HEK293 (cell line): ENCODE results near the gene NGB.

Experiments
- AEBP2 ChIP-seq: fragments of 450-650 bp; formaldehyde crosslinking; IDR thresholded peaks from 2 replicates; pipeline ENCODE4 v1.5.1; 2016; ENCODE audit warnings: missing biosample characterization, missing genetic modification characterization, borderline replicate concordance
- CTCF ChIP-seq: fragments of 450-650 bp; formaldehyde crosslinking; IDR thresholded peaks from 2 replicates; pipeline ENCODE4 v1.5.1; 2016; ENCODE audit warnings: missing biosample characterization, missing genetic modification characterization
- GFI1B ChIP-seq: fragments of 450-650 bp; formaldehyde crosslinking; IDR thresholded peaks from 2 replicates; pipeline ENCODE4 v1.5.1; 2016; ENCODE audit warnings: missing biosample characterization, missing genetic modification characterization
- HIC1 ChIP-seq: fragments of 450-650 bp; formaldehyde crosslinking; IDR thresholded peaks from 2 replicates; pipeline ENCODE4 v1.5.1; 2016; ENCODE audit warnings: missing biosample characterization, missing genetic modification characterization
- MZF1 ChIP-seq: fragments of 450-650 bp; formaldehyde crosslinking; IDR thresholded peaks from 2 replicates; pipeline ENCODE4 v1.5.1; 2017; ENCODE audit warnings: missing biosample characterization, missing genetic modification characterization, borderline replicate concordance
- SP2 ChIP-seq: fragments of 450-650 bp; formaldehyde crosslinking; IDR thresholded peaks from 2 replicates; pipeline ENCODE4 v1.5.1; 2016; ENCODE audit warnings: missing biosample characterization, missing genetic modification characterization
- WT1 ChIP-seq: fragments of 450-650 bp; formaldehyde crosslinking; IDR thresholded peaks from 2 replicates; pipeline ENCODE4 v1.5.1; 2016; ENCODE audit warnings: missing biosample characterization, missing genetic modification characterization
- ZBTB49 ChIP-seq: fragments of 450-650 bp; formaldehyde crosslinking; IDR thresholded peaks from 2 replicates; pipeline ENCODE4 v1.5.1; 2016; ENCODE audit warnings: missing biosample characterization, missing genetic modification characterization, low read depth
- ZNF148 ChIP-seq: fragments of 450-650 bp; formaldehyde crosslinking; IDR thresholded peaks from 2 replicates; pipeline ENCODE4 v1.5.0; 2017; ENCODE audit warnings: missing biosample characterization, missing genetic modification characterization, borderline replicate concordance
- ZNF223 ChIP-seq: fragments of 450-650 bp; formaldehyde crosslinking; IDR thresholded peaks from 2 replicates; pipeline ENCODE4 v1.5.1; 2016; ENCODE audit warnings: missing biosample characterization, missing genetic modification characterization
- ZNF23 ChIP-seq: fragments of 450-650 bp; formaldehyde crosslinking; IDR thresholded peaks from 2 replicates; pipeline ENCODE4 v1.5.1; 2016; ENCODE audit warnings: missing biosample characterization, missing genetic modification characterization, borderline replicate concordance
- ZNF248 ChIP-seq: fragments of 450-650 bp; formaldehyde crosslinking; IDR thresholded peaks from 2 replicates; pipeline ENCODE4 v1.5.1; 2017; ENCODE audit warnings: missing biosample characterization, missing genetic modification characterization
- ZNF280D ChIP-seq: fragments of 450-650 bp; formaldehyde crosslinking; IDR thresholded peaks from 2 replicates; pipeline ENCODE4 v1.5.1; 2016; ENCODE audit warnings: missing biosample characterization, missing genetic modification characterization
- ZNF354C ChIP-seq: fragments of 450-650 bp; formaldehyde crosslinking; IDR thresholded peaks from 2 replicates; pipeline ENCODE4 v1.5.1; 2016; ENCODE audit warnings: missing biosample characterization, missing genetic modification characterization, low read depth, borderline replicate concordance
- ZNF391 ChIP-seq: fragments of 450-650 bp; formaldehyde crosslinking; IDR thresholded peaks from 2 replicates; pipeline ENCODE4 v1.5.1; 2016; ENCODE audit warnings: low read depth, missing biosample characterization, missing genetic modification characterization, borderline replicate concordance
- ZNF398 ChIP-seq: fragments of 450-650 bp; formaldehyde crosslinking; IDR thresholded peaks from 2 replicates; pipeline ENCODE4 v1.5.1; 2017; ENCODE audit warnings: missing biosample characterization, missing genetic modification characterization
- ZNF549 ChIP-seq: fragments of 450-650 bp; IDR thresholded peaks from 2 replicates; pipeline ENCODE4 v1.5.1; 2018; ENCODE audit warnings: missing biosample characterization, missing genetic modification characterization, mild to moderate bottlenecking, inconsistent platforms, moderate library complexity
- ZNF596 ChIP-seq: fragments of 450-650 bp; IDR thresholded peaks from 2 replicates; pipeline ENCODE4 v1.5.0; 2018; ENCODE audit warnings: missing biosample characterization, mild to moderate bottlenecking, missing genetic modification characterization, moderate library complexity
- ZNF610 ChIP-seq: fragments of 450-650 bp; formaldehyde crosslinking; IDR thresholded peaks from 2 replicates; pipeline ENCODE4 v1.5.1; 2016; ENCODE audit warnings: missing biosample characterization, missing genetic modification characterization, borderline replicate concordance
- ZNF658 ChIP-seq: fragments of 450-650 bp; formaldehyde crosslinking; IDR thresholded peaks from 2 replicates; pipeline ENCODE4; 2016; ENCODE audit warnings: missing biosample characterization, missing genetic modification characterization
- ZNF670 ChIP-seq: fragments of 450-650 bp; formaldehyde crosslinking; IDR thresholded peaks from 2 replicates; pipeline ENCODE4 v1.5.1; 2016; ENCODE audit warnings: missing biosample characterization, missing genetic modification characterization, low read depth
- ZNF791 ChIP-seq: fragments of 450-650 bp; formaldehyde crosslinking; IDR thresholded peaks from 2 replicates; pipeline ENCODE4 v1.5.1; 2016; ENCODE audit warnings: missing biosample characterization, missing genetic modification characterization

NGB gene

GRCh38 chr14:77303417-77304156, 32.6 kb upstream of the NGB start (continued):
- TF ChIP-seq SP2 (tag by site-specific recombination) (0 out of 2 replicates have a peak, but pooled peaks have one; percentile 11), ZNF658 (no peak), ZNF354C (tag by site-specific recombination) (no peak), ZNF223 (tag by site-specific recombination) (no peak), ZNF610 (tag by site-specific recombination) (no peak), ZNF280D (tag by site-specific recombination) (no peak), ZNF148 (tag by site-specific recombination) (no peak), CTCF (no peak), GFI1B (tag by site-specific recombination) (no peak), MZF1 (tag by site-specific recombination) (no peak), ZNF596 (no peak), ZNF23 (tag by site-specific recombination) (no peak), HIC1 (tag by site-specific recombination) (peak; percentile 89), ZBTB49 (tag by site-specific recombination) (no peak), ZNF391 (tag by site-specific recombination) (no peak), ZNF791 (tag by site-specific recombination) (no peak), ZNF248 (tag by site-specific recombination) (no peak), WT1 (peak; percentile 66; the same call in 1 of the 2 replicates), ZNF398 (tag by site-specific recombination) (peak; percentile 53), ZNF670 (tag by site-specific recombination) (no peak), ZNF549 (tag by site-specific recombination) (no peak), AEBP2 (tag by site-specific recombination) (no peak)
